ENCODE measurements around the gene CACTIN. TPM values are rescaled to one million over a fixed set of nuclear protein-coding genes. Genes with fewer than 3 reads are reported as not detected.

The CACTIN gene
- total RNA-seq, 1 experiment from 2014 or later: 18.6 TPM

DNA sequence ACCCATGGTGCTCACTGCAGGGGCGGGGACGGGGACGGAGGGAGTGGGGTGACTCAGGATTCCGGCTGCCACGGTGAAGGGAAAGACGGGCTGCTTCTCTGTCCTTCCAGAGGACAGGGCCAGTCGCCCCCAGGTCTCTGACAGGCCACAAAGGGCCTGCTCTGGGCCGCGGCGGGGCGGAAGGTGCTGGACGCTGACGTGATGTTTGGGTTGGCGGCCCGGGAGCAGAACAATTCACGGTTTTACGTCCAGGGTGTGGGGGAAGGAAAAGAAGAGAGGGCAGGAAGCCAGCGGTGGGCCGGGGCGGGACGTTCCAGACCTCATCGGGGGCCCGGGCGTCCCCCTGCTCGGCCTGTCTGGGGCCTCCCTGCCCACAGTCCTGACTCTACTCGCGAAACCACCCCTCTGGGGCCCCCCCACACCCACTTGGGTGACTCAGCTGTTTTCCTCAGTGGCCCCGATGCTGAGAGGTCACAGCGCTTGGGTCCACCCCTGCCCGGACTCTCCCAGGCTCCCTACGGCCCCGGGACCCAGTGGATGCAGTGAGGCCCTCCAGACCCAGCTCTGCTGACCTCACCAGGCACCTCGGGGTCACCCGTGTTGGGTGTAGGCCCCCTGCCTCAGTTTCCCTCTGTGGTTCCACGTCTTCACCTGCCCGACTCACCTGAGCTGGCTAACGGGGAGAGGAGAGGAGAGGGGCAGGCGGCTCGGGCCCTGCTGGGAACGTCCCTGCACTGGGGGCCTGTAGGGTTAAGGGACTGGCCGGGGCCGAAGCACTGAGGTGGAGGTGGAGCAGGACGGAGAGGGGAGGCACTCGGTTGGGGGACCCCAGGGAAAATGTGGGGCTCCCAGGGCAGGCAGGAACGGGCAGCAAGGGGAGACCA, 44.4 kb upstream of the CACTIN start:
- H3K4me3 ChIP-seq: no peak overlapping the region
- H3K4me2 ChIP-seq: no peak overlapping the region
- H3K4me1 ChIP-seq (replicated peaks; ENCODE audit: insufficient read depth): no peaks in the 10 kb centered on the region
- H3K79me2 ChIP-seq (ENCODE audit: low read depth): no peaks in the 10 kb centered on the region
- no peaks in the 10 kb centered on the region for H3K9me3 ChIP-seq (ENCODE audit: insufficient read depth, low read depth)
- H3K9me2 ChIP-seq (ENCODE audit: insufficient read depth): no peaks in the 10 kb centered on the region
- CTCF ChIA-PET: no interaction called here
- BruUV-seq (replicated peaks): no TSS peak
- TF ChIP-seq, protein P1, sequence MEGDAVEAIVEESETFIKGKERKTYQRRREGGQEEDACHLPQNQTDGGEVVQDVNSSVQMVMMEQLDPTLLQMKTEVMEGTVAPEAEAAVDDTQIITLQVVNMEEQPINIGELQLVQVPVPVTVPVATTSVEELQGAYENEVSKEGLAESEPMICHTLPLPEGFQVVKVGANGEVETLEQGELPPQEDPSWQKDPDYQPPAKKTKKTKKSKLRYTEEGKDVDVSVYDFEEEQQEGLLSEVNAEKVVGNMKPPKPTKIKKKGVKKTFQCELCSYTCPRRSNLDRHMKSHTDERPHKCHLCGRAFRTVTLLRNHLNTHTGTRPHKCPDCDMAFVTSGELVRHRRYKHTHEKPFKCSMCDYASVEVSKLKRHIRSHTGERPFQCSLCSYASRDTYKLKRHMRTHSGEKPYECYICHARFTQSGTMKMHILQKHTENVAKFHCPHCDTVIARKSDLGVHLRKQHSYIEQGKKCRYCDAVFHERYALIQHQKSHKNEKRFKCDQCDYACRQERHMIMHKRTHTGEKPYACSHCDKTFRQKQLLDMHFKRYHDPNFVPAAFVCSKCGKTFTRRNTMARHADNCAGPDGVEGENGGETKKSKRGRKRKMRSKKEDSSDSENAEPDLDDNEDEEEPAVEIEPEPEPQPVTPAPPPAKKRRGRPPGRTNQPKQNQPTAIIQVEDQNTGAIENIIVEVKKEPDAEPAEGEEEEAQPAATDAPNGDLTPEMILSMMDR (conservative IDR thresholded peaks at IDR 0.05): no peak
- no peak for TF ChIP-seq EZH2 (IDR thresholded peaks at IDR 0.05; ENCODE audit: low read depth)
- intact Hi-C loops (cut with micrococcal nuclease; ENCODE audit: unreplicated experiment): no loop called here
- no peak for DNase-seq
- POLR2A ChIA-PET (ENCODE audit: unreplicated experiment): no interaction called here
- no peak overlapping the region for H2AFZ ChIP-seq
- no peaks in the 10 kb centered on the region for H3K27me3 ChIP-seq (ENCODE audit: insufficient read depth, low read depth)
- no peaks in the 10 kb centered on the region; the same call in 1 of the 2 replicates for H4K20me1 ChIP-seq (ENCODE audit: insufficient read depth)
- no peak overlapping the region for H3K27ac ChIP-seq
- no peaks in the 10 kb centered on the region for H3K36me3 ChIP-seq (ENCODE audit: low read depth)
- no peaks in the 10 kb centered on the region for H3F3A ChIP-seq (ENCODE audit: insufficient read depth, low read depth)

DNA sequence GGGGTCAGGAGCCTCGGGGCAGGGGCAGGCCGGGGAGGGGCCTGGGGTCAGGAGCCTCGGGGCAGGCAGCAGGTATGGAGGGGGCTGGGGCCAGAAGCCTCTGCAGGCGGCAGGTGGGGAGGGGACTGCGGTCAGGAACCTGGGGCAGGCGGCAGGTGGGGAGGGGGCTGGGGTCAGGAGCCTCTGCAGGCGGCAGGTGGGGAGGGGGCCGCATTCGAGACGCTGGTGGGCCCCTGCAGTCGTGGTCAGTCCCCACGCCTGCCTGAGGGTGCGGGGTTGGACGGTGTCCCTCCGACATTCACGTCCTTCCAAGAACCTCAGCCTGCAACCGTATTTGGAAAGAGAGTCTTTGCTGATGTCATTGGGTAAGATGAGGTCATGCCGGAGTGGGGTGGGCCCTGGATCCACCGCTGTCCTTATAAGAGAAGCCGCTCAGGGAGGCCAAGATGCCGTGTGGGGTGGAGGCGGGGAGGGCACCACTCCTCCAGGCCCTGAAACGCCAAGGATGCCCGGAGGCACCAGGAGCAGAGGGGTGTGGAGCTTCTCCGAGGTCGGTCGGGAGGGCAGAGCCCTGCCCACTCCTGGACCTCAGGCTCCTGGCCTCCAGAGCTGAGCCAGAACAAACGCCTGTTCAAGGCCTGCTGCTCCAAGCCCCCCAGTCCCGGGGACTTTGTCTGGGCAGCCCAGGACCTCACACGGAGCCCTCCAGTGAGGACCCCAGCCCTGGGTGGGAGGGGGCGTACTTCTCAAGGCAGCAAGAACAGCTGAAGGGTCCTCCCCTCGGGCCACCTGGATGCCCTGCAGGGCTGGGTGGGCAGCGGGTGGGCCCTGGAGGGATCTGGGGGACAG, 43.6 kb upstream of the CACTIN start:
- no peak for DNase-seq
- Histone ChIP-seq H3F3A (ENCODE audit: insufficient read depth, low read depth) (no peaks in the 10 kb centered on the region), H3K79me2 (ENCODE audit: low read depth) (no peaks in the 10 kb centered on the region), H3K4me1 (replicated peaks; ENCODE audit: insufficient read depth) (no peaks in the 10 kb centered on the region), H2AFZ (no peak overlapping the region), H3K4me2 (no peak overlapping the region), H3K4me3 (no peak overlapping the region), H3K9me2 (ENCODE audit: insufficient read depth) (no peaks in the 10 kb centered on the region), H3K9me3 (ENCODE audit: insufficient read depth, low read depth) (no peaks in the 10 kb centered on the region), H3K27ac (no peak overlapping the region), H3K36me3 (ENCODE audit: low read depth) (no peaks in the 10 kb centered on the region), H4K20me1 (ENCODE audit: insufficient read depth) (no peaks in the 10 kb centered on the region; the same call in 1 of the 2 replicates), H3K27me3 (ENCODE audit: insufficient read depth, low read depth) (no peaks in the 10 kb centered on the region)
- intact Hi-C loops (cut with micrococcal nuclease; ENCODE audit: unreplicated experiment): loop anchor here (5.0 kb wide), 1 partner anchor 537 kb away; no protein-coding TSS in a partner anchor
- BruUV-seq (replicated peaks): no TSS peak
- POLR2A ChIA-PET (ENCODE audit: unreplicated experiment): no interaction called here
- no peak for TF ChIP-seq EZH2 (IDR thresholded peaks at IDR 0.05; ENCODE audit: low read depth)
- CTCF ChIA-PET: no interaction called here

DNA sequence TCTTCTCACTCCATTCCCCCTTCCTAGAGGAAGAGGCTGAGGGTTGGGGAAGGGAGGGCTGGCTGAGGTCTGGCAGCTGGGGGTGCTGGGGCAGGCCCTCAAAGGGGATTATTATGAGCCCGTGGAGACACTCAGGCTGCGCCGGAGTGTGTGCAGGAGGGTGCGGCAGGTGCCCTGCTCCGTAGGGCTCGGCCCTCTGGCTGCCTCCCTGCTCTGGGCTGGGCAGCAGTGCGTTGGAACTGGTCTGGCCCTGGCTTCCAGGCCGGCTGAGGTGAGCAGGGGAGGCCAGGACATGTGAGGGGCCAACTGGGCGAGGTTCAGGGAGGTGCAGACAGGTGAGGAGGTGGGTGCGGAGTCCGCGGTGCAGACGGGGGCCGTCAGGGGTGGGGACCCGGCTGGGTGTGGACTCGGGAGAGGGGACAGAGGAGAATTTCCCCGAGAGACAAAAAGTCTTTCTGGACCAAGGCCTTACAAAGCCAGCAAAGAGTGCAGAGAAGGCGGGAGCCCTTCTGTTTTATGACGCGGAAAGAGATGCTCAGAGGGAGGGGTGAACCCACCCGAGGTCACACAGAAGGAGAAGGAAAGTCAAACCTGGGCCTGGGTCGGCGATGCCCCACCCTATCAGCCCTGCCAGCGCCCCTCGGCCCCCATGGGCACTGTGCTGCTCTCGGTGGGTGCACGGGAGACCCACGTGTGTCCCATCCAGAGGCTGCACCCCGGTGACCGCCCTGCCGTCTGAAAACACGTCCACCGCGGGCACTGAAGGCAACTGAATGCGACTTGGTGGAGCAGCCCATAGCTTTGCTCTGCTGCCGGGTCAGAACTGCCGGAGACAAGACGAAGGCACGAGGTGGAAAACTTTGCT, 42.7 kb upstream of the CACTIN start:
- Histone ChIP-seq H3K9me3 (ENCODE audit: insufficient read depth, low read depth) (no peaks in the 10 kb centered on the region), H3K4me2 (no peak overlapping the region), H2AFZ (no peak overlapping the region), H3K4me3 (no peak overlapping the region), H3K79me2 (ENCODE audit: low read depth) (no peaks in the 10 kb centered on the region), H3F3A (ENCODE audit: insufficient read depth, low read depth) (no peaks in the 10 kb centered on the region), H3K36me3 (ENCODE audit: low read depth) (no peaks in the 10 kb centered on the region), H3K4me1 (replicated peaks; ENCODE audit: insufficient read depth) (no peaks in the 10 kb centered on the region), H3K27me3 (ENCODE audit: insufficient read depth, low read depth) (no peaks in the 10 kb centered on the region), H4K20me1 (ENCODE audit: insufficient read depth) (no peaks in the 10 kb centered on the region; the same call in 1 of the 2 replicates), H3K9me2 (ENCODE audit: insufficient read depth) (no peaks in the 10 kb centered on the region), H3K27ac (no peak overlapping the region)
- ChIA-PET POLR2A (ENCODE audit: unreplicated experiment) (no interaction called here), CTCF (no interaction called here)
- TF ChIP-seq EZH2 (IDR thresholded peaks at IDR 0.05; ENCODE audit: low read depth): no peak
- TF ChIP-seq, protein P1 (conservative IDR thresholded peaks at IDR 0.05): no peak
- BruUV-seq (replicated peaks): no TSS peak
- intact Hi-C loops (cut with micrococcal nuclease; ENCODE audit: unreplicated experiment): loop anchor here (5.0 kb wide), 1 partner anchor 538 kb away; no protein-coding TSS in a partner anchor
- DNase-seq: no peak
